A673 (cell line): ENCODE results near the gene TMOD1.

ENCODE experiments used
- EZH2 ChIP-seq: fragments of 200-600 bp; sonication (generic); IDR thresholded peaks from 2 replicates; pipeline ENCODE4 v1.6.1; 2017; ENCODE audit warnings: borderline replicate concordance, low read depth, mild to moderate bottlenecking, mixed read lengths, antibody characterized with exemption, low read length; ENCODE audit not compliant: poor library complexity, severe bottlenecking
- TF ChIP-seq, protein P1 (sequence below): fragments of 300-800, 200-600 bp; sonication (generic); conservative IDR thresholded peaks from 2 replicates; pipeline ENCODE4 v1.5.1; 2017; ENCODE audit warnings: low read depth, mild to moderate bottlenecking, antibody characterized with exemption, low read length, moderate library complexity, mixed read lengths

DNA sequence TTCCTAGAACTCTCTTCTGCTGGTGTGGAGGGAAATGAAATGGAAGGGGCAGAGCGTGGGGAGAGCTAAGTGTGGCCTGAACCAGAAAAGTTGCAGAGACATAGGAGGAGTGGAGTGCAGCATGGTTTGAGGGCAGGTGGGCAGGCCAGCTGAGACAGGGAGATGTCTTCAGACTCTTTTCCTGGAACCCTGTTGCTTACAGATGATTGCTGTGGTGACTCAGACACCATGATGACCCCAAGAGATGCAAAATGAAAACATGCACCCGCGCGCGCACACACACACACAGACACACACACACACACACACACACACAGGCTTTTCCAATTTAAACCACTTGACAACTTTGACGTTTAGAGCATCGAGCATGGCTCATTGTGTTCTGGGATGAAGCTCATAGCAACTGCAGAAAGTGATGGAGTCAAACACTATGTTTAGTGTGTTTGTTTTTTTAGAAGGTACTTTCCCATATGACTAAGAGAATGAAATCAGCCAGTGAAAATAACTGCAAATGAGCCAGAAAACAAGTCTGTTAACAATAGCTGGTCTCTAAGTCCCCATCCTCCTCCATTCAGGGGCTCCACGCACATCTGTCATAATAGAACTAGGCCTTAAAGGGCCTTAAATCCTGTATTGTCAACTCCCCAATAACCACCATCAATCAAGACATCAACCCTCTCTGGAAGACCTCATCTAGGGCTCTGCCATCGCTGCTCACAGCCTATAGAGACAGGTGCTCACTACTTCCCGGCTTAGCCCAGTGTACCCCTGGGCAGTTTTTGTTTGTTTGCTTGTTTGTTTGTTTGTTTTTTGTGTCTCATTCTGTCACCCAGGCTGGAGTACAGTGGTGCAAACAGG lies 9.6 kb downstream of the TMOD1 start:
- TF ChIP-seq, protein P1, sequence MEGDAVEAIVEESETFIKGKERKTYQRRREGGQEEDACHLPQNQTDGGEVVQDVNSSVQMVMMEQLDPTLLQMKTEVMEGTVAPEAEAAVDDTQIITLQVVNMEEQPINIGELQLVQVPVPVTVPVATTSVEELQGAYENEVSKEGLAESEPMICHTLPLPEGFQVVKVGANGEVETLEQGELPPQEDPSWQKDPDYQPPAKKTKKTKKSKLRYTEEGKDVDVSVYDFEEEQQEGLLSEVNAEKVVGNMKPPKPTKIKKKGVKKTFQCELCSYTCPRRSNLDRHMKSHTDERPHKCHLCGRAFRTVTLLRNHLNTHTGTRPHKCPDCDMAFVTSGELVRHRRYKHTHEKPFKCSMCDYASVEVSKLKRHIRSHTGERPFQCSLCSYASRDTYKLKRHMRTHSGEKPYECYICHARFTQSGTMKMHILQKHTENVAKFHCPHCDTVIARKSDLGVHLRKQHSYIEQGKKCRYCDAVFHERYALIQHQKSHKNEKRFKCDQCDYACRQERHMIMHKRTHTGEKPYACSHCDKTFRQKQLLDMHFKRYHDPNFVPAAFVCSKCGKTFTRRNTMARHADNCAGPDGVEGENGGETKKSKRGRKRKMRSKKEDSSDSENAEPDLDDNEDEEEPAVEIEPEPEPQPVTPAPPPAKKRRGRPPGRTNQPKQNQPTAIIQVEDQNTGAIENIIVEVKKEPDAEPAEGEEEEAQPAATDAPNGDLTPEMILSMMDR, result no peak
- no peak for TF ChIP-seq EZH2
